KMS-11 (cell line): ENCODE data around the gene CCNYL1.
"Not testable (repeated sequence)": the region's sequence is repeated elsewhere in the genome, so short reads cannot be mapped to it uniquely, and the experiment has no call there.

Experiments used
- H2AFZ ChIP-seq: fragments of 200-600 bp; sonication (generic); 2 replicates; pipeline ENCODE4 v1.6.1; 2016; ENCODE audit warnings: antibody characterized with exemption, mixed run types, low read depth
- H3K27ac ChIP-seq: fragments of 200-600 bp; sonication (generic); 2 replicates; pipeline ENCODE4 v1.6.1; 2016; ENCODE audit warnings: mild to moderate bottlenecking, mixed run types
- H3K27me3 ChIP-seq: fragments of 200-600 bp; sonication (generic); 2 replicates; pipeline ENCODE4 v1.6.1; 2017; ENCODE audit warnings: mild to moderate bottlenecking, low read depth, mixed run types, moderate library complexity; ENCODE audit not compliant: insufficient read depth
- H3K36me3 ChIP-seq: fragments of 200-600 bp; sonication (generic); 2 replicates; pipeline ENCODE4 v1.6.1; 2017; ENCODE audit warnings: mild to moderate bottlenecking, mixed run types; ENCODE audit not compliant: insufficient read depth
- H3K4me1 ChIP-seq: fragments of 200-600 bp; sonication (generic); 2 replicates; pipeline ENCODE4 v1.6.1; 2016; ENCODE audit warnings: mild to moderate bottlenecking, low read depth, mixed run types; ENCODE audit not compliant: poor library complexity, severe bottlenecking
- H3K4me2 ChIP-seq: fragments of 200-600 bp; sonication (generic); 2 replicates; pipeline ENCODE4 v1.7.0; 2016; ENCODE audit warnings: mild to moderate bottlenecking, mixed run types
- H3K4me3 ChIP-seq: fragments of 200-600 bp; sonication (generic); IDR thresholded peaks from 2 replicates; pipeline ENCODE4 v1.6.1; 2017; ENCODE audit warnings: low read depth, low read length, mixed read lengths; ENCODE audit not compliant: insufficient read depth
- H3K79me2 ChIP-seq: fragments of 200-600 bp; sonication (generic); 2 replicates; pipeline ENCODE4 v1.6.1; 2016; ENCODE audit warnings: low read depth, mixed run types; ENCODE audit not compliant: insufficient read depth
- H3K9ac ChIP-seq: fragments of 200-600 bp; sonication (generic); 2 replicates; pipeline ENCODE4 v1.6.1; 2016; ENCODE audit warnings: mild to moderate bottlenecking, mixed run types
- H4K20me1 ChIP-seq: fragments of 200-600 bp; sonication (generic); 2 replicates; pipeline ENCODE4 v1.6.1; 2016; ENCODE audit warnings: mild to moderate bottlenecking, mixed run types; ENCODE audit not compliant: insufficient read depth
- TF ChIP-seq, protein P1 (sequence below): fragments of 200-600 bp; sonication (generic); conservative IDR thresholded peaks from 2 replicates; pipeline ENCODE4 v1.6.1; 2017; ENCODE audit warnings: low read depth, mild to moderate bottlenecking, antibody characterized with exemption, low read length, moderate library complexity, mixed read lengths

The CCNYL1 gene

DNA sequence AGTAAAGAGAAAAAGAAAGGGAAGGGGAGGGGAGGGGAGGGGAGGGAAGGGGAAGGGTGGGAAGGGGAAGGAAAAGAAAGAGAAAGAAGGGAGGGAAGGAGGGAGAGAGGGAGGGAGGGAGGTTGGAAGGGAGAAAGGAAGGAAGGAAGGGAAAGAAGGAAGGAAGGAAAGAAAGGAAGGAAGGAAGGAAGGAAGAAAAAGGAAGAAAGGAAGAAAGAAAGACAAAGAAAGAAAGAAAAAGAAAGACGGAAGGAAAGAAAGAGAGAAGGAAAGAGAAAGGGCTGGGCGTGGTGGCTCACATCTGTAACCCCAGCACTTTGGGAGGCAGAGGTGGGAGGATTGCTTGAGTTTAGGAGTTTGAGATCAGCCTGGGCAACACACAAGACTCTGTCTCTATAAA, 24.6 kb upstream of the CCNYL1 start:
- Histone ChIP-seq H4K20me1 (no peaks in the 10 kb centered on the region), H3K9ac (no peak overlapping the region), H3K36me3 (no peaks in the 10 kb centered on the region), H2AFZ (no peak overlapping the region), H3K27ac (no peak overlapping the region), H3K4me2 (no peak overlapping the region), H3K4me1 (no peaks in the 10 kb centered on the region), H3K79me2 (no peaks in the 10 kb centered on the region), H3K27me3 (no peaks in the 10 kb centered on the region), H3K4me3 (no peak overlapping the region)
- TF ChIP-seq, protein P1, sequence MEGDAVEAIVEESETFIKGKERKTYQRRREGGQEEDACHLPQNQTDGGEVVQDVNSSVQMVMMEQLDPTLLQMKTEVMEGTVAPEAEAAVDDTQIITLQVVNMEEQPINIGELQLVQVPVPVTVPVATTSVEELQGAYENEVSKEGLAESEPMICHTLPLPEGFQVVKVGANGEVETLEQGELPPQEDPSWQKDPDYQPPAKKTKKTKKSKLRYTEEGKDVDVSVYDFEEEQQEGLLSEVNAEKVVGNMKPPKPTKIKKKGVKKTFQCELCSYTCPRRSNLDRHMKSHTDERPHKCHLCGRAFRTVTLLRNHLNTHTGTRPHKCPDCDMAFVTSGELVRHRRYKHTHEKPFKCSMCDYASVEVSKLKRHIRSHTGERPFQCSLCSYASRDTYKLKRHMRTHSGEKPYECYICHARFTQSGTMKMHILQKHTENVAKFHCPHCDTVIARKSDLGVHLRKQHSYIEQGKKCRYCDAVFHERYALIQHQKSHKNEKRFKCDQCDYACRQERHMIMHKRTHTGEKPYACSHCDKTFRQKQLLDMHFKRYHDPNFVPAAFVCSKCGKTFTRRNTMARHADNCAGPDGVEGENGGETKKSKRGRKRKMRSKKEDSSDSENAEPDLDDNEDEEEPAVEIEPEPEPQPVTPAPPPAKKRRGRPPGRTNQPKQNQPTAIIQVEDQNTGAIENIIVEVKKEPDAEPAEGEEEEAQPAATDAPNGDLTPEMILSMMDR = no peak

DNA sequence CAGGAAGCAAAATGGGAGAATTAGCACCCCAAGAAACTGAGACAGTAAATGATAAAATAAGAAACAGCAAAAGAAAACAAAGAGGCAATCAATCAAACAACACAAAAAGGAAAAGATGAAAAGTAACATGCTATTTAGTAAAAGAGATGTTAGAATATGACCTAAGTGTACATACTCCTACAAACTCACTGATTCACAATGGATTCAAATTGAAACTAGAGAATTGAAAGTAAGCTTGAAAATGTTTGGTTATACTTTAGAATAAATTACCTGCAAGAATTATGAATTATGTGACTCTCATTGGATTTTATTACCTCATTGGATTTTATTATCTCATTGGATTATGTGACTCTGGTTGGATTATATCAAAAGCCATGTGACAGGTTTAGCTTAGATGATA, 22.8 kb upstream of the CCNYL1 start:
- H3K27me3 ChIP-seq = no peaks in the 10 kb centered on the region
- TF ChIP-seq, protein P1 = no peak
- H3K4me2 ChIP-seq = no peak overlapping the region
- no peak overlapping the region for H3K4me3 ChIP-seq
- no peak overlapping the region for H3K27ac ChIP-seq
- no peak overlapping the region for H2AFZ ChIP-seq
- no peak overlapping the region for H3K9ac ChIP-seq
- no peaks in the 10 kb centered on the region for H3K4me1 ChIP-seq
- no peaks in the 10 kb centered on the region for H3K79me2 ChIP-seq
- H4K20me1 ChIP-seq = no peaks in the 10 kb centered on the region
- no peaks in the 10 kb centered on the region for H3K36me3 ChIP-seq

DNA sequence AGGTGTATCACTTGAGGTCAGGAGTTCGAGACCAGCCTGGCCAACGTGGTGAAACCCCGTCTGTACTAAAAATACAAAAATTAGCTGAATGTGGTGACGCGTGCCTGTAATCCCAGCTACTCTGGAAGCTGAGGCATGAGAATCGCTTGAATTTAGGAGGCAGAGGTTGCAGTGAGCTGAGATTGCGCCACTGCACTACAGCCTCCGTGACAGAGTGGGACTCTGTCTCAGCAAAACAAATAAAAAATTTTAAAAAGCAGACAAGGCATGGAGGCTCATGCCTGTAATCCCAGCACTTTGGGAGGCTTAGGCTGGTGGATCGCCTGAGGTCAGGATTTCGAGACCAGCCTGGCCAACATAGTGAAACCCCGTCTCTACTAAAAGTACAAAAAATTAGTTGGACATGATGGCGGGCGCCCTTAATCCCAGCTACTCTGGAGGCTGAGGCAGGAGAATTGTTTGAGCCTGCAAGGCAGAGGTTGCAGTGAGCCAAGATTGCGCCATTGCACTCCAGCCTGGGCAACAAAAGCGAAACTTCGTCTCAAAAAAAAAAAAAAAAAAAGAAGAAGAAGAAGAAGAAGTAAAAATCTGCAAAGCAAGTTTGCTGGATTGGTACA, 20.5 kb upstream of the CCNYL1 start:
- H3K4me2 ChIP-seq = not testable (repeated sequence)

DNA sequence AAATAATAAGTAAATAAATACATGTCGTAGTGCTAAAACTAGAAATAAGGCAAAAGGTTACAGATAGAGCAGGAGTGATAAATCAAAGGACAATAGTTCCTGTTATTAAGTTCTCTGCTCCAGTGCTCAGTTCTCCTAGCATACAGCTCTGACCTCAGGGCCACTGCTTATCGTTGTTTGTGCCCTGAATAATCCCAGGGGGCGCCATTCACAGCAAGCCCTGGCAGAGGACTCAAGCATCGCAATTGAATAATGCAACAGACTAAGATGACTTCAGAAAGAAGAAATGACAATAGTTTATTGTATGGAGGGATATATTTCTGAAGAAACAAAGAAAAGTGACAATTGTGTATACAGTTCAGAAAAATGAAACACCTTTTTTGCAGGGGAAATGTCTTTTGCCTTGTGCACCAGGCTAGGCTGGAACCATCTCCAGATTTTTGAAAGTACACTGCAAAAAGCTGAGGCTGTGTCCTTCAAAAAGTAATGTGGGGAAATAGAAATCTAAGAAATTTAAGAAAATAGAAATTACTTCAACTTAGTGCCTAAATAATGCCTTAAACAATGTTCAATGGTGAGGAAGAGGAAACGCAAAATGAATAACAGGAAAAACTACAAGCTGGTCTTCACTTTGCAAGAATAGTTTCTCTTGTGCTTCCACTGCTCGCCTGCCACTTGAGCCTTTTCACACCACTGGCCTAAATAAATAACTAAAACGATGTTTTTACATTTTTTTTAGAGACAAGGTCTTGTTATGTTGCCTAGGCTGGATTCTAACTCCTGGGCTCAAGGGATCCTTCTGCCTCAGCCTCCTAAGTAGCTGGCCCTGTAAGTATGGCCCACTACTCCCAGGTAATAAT, 19.0 kb upstream of the CCNYL1 start:
- Histone ChIP-seq H3K4me3 (no peak overlapping the region), H4K20me1 (no peaks in the 10 kb centered on the region), H2AFZ (no peak overlapping the region), H3K4me1 (no peaks in the 10 kb centered on the region), H3K79me2 (no peaks in the 10 kb centered on the region), H3K27ac (no peak overlapping the region), H3K4me2 (no peak overlapping the region), H3K9ac (no peak overlapping the region), H3K36me3 (no peaks in the 10 kb centered on the region), H3K27me3 (no peaks in the 10 kb centered on the region)
- TF ChIP-seq, protein P1 = peak; percentile 61

More for the DNA sequence above, 20.5 kb upstream of the CCNYL1 start:
- H4K20me1 ChIP-seq, H3K36me3 ChIP-seq, H3K4me1 ChIP-seq, H3K9ac ChIP-seq, H2AFZ ChIP-seq, H3K27ac ChIP-seq, H3K27me3 ChIP-seq, H3K4me3 ChIP-seq, H3K79me2 ChIP-seq: not testable (repeated sequence)

DNA sequence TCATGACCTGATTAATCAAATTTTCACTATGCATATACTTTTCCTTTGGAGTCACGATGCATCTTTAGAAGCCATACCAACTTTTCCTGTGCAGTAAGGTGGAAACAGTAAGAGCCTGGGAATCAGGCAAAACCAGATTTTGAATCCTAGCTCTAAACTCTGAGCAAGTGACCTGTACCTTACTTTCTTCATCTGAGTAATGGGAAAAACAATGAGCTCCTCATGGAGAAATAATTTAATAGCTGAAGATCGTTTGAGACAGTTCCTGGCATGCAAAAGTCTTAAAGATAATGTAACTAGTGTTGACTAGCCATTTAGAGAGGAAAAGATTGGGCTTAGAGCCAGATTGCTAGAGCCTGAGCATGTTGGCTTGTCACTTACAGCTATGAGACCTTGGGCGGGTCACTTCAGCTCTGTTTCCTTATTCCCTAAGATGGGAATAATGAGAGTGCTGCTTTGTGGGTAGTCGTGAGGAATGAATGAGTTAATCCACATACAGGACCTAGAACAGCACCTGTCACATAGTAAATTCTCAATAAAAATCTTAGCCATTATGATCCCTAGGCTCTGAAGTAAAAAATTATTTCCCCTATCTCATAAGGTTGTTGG, 17.7 kb upstream of the CCNYL1 start:
- Histone ChIP-seq H3K79me2 (no peaks in the 10 kb centered on the region), H3K4me2 (no peak overlapping the region), H3K4me1 (no peaks in the 10 kb centered on the region), H3K4me3 (no peak overlapping the region), H2AFZ (no peak overlapping the region), H3K9ac (no peak overlapping the region), H3K36me3 (no peaks in the 10 kb centered on the region), H4K20me1 (no peaks in the 10 kb centered on the region), H3K27ac (no peak overlapping the region), H3K27me3 (no peaks in the 10 kb centered on the region)
- TF ChIP-seq, protein P1 = no peak
